ENCODE data around the gene CYFIP2. TPM values are rescaled to one million over a fixed set of nuclear protein-coding genes. Genes with fewer than 3 reads are reported as not detected.
"Not testable (repeated sequence)": the region's sequence is repeated elsewhere in the genome, so short reads cannot be mapped to it uniquely, and the experiment has no call there.

Gene CYFIP2
- polyA plus RNA-seq, 1 donor (not counting 4 experiments of a cell fraction or from before 2014, with no cell fraction given) = 0.62 TPM

DNA sequence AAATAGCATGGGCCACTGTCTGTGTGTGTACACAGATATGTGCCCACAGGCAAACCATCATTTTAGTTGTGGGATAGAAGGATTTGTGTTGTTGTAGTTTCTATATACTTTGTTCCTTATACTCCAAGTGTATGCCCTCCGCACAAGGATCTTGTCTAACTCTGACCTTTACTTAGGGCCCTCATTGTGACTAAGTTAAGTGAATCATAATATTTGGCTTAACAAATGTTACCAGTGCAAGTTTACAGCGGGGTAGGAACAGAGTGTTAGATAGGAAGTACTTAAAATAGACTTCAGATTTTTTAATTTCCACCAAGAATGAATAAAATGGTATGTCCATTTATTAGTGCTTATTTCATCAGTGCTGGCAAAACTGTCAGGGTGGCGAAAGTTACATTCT is 29.5 kb upstream of the CYFIP2 start:
- H3K4me3 ChIP-seq (ENCODE audit: control insufficient read depth in 2 of 3, extremely low read depth in 1 of 3, insufficient read depth in 2 of 3, low read depth in 1 of 3, low read length in 3 of 3) = no peak overlapping the region
- TF ChIP-seq EZH2 (IDR thresholded peaks at IDR 0.05; ENCODE audit: low read length) = no peak
- TF ChIP-seq, protein P1, sequence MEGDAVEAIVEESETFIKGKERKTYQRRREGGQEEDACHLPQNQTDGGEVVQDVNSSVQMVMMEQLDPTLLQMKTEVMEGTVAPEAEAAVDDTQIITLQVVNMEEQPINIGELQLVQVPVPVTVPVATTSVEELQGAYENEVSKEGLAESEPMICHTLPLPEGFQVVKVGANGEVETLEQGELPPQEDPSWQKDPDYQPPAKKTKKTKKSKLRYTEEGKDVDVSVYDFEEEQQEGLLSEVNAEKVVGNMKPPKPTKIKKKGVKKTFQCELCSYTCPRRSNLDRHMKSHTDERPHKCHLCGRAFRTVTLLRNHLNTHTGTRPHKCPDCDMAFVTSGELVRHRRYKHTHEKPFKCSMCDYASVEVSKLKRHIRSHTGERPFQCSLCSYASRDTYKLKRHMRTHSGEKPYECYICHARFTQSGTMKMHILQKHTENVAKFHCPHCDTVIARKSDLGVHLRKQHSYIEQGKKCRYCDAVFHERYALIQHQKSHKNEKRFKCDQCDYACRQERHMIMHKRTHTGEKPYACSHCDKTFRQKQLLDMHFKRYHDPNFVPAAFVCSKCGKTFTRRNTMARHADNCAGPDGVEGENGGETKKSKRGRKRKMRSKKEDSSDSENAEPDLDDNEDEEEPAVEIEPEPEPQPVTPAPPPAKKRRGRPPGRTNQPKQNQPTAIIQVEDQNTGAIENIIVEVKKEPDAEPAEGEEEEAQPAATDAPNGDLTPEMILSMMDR (optimal IDR thresholded peaks at IDR 0.05 in 1 of 3, IDR thresholded peaks at IDR 0.05 in 1 of 3, conservative IDR thresholded peaks at IDR 0.05 in 1 of 3; ENCODE audit: extremely low read depth in 1 of 3, insufficient read depth in 2 of 3, low read length in 3 of 3) = no peak
- H3K4me1 ChIP-seq (ENCODE audit: control insufficient read depth, extremely low read depth, insufficient read depth, low read length) = no peaks in the 10 kb centered on the region
- no peak overlapping the region for H3K4me2 ChIP-seq (ENCODE audit: control insufficient read depth, extremely low read depth, insufficient read depth, low read depth, low read length)
- H4K20me1 ChIP-seq (ENCODE audit: control insufficient read depth, extremely low read depth, insufficient read depth, low read length) = no peaks in the 10 kb centered on the region
- H3K9me1 ChIP-seq (ENCODE audit: control insufficient read depth, extremely low read depth, insufficient read depth, low read length) = no peaks in the 10 kb centered on the region
- no peak for FAIRE-seq
- no peaks in the 10 kb centered on the region for H3K9me3 ChIP-seq (ENCODE audit: control insufficient read depth, low read depth, low read length)
- H2AFZ ChIP-seq (ENCODE audit: control insufficient read depth, low read length) = no peak overlapping the region
- H3K27me3 ChIP-seq (ENCODE audit: control insufficient read depth, extremely low read depth, insufficient read depth, low read length) = no peaks in the 10 kb centered on the region
- no peak for DNase-seq (ENCODE audit: low read depth, low spot score)
- H3K27ac ChIP-seq (ENCODE audit: control insufficient read depth, insufficient read depth, low read length) = no peak overlapping the region
- no peaks in the 10 kb centered on the region for H3K36me3 ChIP-seq (ENCODE audit: control insufficient read depth in 2 of 2, extremely low read depth in 1 of 2, insufficient read depth in 2 of 2, low read length in 2 of 2)
- no peaks in the 10 kb centered on the region for H3K79me2 ChIP-seq (ENCODE audit: control insufficient read depth, insufficient read depth, low read length)
- H3K9ac ChIP-seq (ENCODE audit: control insufficient read depth, extremely low read depth, insufficient read depth, low read length) = no peak overlapping the region
- dilution Hi-C loops (cut with MboI; ENCODE audit: extremely low pct_ligation_motif_present, low sequenced_read_pairs) = no loop called here

DNA sequence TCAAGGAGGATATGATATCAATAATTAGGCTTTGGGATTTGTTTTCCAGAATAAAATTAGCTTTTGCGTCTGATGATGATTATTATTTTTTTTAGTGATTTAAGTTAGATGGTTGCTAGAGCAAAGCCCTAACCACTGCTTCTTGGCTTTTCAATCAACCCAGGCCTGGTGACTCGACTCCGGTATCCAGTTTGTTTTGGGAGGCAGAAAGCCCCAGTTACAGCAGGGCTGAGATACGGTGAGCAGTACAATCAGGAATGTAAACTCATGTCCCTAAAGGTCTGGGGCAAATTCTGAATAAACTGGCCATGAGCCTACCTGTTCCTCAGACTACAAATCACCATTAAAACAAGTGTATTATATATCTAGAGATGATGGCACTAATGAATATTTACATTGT is 24.4 kb upstream of the CYFIP2 start:
- no peak overlapping the region for H3K9ac ChIP-seq (ENCODE audit: control insufficient read depth, extremely low read depth, insufficient read depth, low read length)
- dilution Hi-C loops (cut with MboI; ENCODE audit: extremely low pct_ligation_motif_present, low sequenced_read_pairs) = no loop called here
- H3K4me3 ChIP-seq (ENCODE audit: control insufficient read depth in 2 of 3, extremely low read depth in 1 of 3, insufficient read depth in 2 of 3, low read depth in 1 of 3, low read length in 3 of 3) = no peak overlapping the region
- H3K4me1 ChIP-seq (ENCODE audit: control insufficient read depth, extremely low read depth, insufficient read depth, low read length) = no peaks in the 10 kb centered on the region
- DNase-seq (ENCODE audit: low read depth, low spot score) (no peak), FAIRE-seq (no peak)
- H3K27me3 ChIP-seq (ENCODE audit: control insufficient read depth, extremely low read depth, insufficient read depth, low read length) = no peaks in the 10 kb centered on the region
- no peaks in the 10 kb centered on the region for H3K9me3 ChIP-seq (ENCODE audit: control insufficient read depth, low read depth, low read length)
- no peak overlapping the region for H3K4me2 ChIP-seq (ENCODE audit: control insufficient read depth, extremely low read depth, insufficient read depth, low read depth, low read length)
- TF ChIP-seq, protein P1 (optimal IDR thresholded peaks at IDR 0.05 in 1 of 3, IDR thresholded peaks at IDR 0.05 in 1 of 3, conservative IDR thresholded peaks at IDR 0.05 in 1 of 3; ENCODE audit: extremely low read depth in 1 of 3, insufficient read depth in 2 of 3, low read length in 3 of 3) = no peak
- no peak for TF ChIP-seq EZH2 (IDR thresholded peaks at IDR 0.05; ENCODE audit: low read length)
- H2AFZ ChIP-seq (ENCODE audit: control insufficient read depth, low read length) = no peak overlapping the region
- no peaks in the 10 kb centered on the region for H3K9me1 ChIP-seq (ENCODE audit: control insufficient read depth, extremely low read depth, insufficient read depth, low read length)
- H4K20me1 ChIP-seq (ENCODE audit: control insufficient read depth, extremely low read depth, insufficient read depth, low read length) = no peaks in the 10 kb centered on the region
- no peak overlapping the region for H3K27ac ChIP-seq (ENCODE audit: control insufficient read depth, insufficient read depth, low read length)
- H3K79me2 ChIP-seq (ENCODE audit: control insufficient read depth, insufficient read depth, low read length) = no peaks in the 10 kb centered on the region
- no peaks in the 10 kb centered on the region for H3K36me3 ChIP-seq (ENCODE audit: control insufficient read depth in 2 of 2, extremely low read depth in 1 of 2, insufficient read depth in 2 of 2, low read length in 2 of 2)

DNA sequence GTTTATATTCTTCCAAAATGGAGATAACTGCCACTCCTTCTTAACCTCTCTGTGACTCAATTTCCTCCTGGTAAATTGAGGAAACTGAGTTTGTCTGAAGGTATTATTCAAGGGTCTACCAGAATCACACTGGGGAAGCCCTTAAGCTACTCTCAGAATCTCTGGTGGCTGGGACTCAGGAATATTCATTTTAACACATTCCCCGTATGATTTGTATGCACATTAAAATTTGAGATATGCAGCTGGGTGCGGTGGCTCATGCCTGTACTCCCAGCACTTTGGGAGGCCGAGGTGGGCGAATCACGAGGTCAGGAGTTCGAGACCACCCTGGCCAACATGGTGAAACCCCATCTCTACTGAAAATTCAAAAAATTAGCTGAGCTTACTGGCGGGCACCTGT is 21.2 kb upstream of the CYFIP2 start:
- H3K36me3 ChIP-seq (ENCODE audit: control insufficient read depth in 2 of 2, extremely low read depth in 1 of 2, insufficient read depth in 2 of 2, low read length in 2 of 2); H3K27me3 ChIP-seq (ENCODE audit: control insufficient read depth, extremely low read depth, insufficient read depth, low read length); H2AFZ ChIP-seq (ENCODE audit: control insufficient read depth, low read length); H3K9me1 ChIP-seq (ENCODE audit: control insufficient read depth, extremely low read depth, insufficient read depth, low read length); H3K79me2 ChIP-seq (ENCODE audit: control insufficient read depth, insufficient read depth, low read length); H3K27ac ChIP-seq (ENCODE audit: control insufficient read depth, insufficient read depth, low read length); H4K20me1 ChIP-seq (ENCODE audit: control insufficient read depth, extremely low read depth, insufficient read depth, low read length); H3K4me3 ChIP-seq (ENCODE audit: control insufficient read depth in 2 of 3, extremely low read depth in 1 of 3, insufficient read depth in 2 of 3, low read depth in 1 of 3, low read length in 3 of 3); DNase-seq (ENCODE audit: low read depth, low spot score); FAIRE-seq; H3K4me1 ChIP-seq (ENCODE audit: control insufficient read depth, extremely low read depth, insufficient read depth, low read length); H3K9me3 ChIP-seq (ENCODE audit: control insufficient read depth, low read depth, low read length); dilution Hi-C loops (cut with MboI; ENCODE audit: extremely low pct_ligation_motif_present, low sequenced_read_pairs); H3K9ac ChIP-seq (ENCODE audit: control insufficient read depth, extremely low read depth, insufficient read depth, low read length); H3K4me2 ChIP-seq (ENCODE audit: control insufficient read depth, extremely low read depth, insufficient read depth, low read depth, low read length): not testable (repeated sequence)
